HepG2 (cell line): ENCODE data around the gene GFER. TPM values are rescaled to one million over a fixed set of nuclear protein-coding genes. Genes with fewer than 3 reads are reported as not detected.

Source experiments
- ATF1 ChIP-seq: IDR thresholded peaks from 2 replicates; pipeline ENCODE4 v1.6.1; 2016; ENCODE audit warnings: mild to moderate bottlenecking, control low read depth
- BCL6 ChIP-seq: IDR thresholded peaks from 2 replicates; pipeline ENCODE4 v1.6.1; 2016; ENCODE audit warnings: missing genetic modification reagents, missing compliant biosample characterization
- BRD4 ChIP-seq: sonication (generic); formaldehyde crosslinking; IDR thresholded peaks from 2 replicates; pipeline ENCODE4 v1.4.0; 2020; ENCODE audit warnings: missing genetic modification reagents
- CHD2 ChIP-seq: IDR thresholded peaks from 2 replicates; pipeline ENCODE4 v1.6.1; 2011; ENCODE audit warnings: low read depth, low read length, improper control_type of control experiment
- IRF9 ChIP-seq: sonication (generic); formaldehyde crosslinking; IDR thresholded peaks from 2 replicates; pipeline ENCODE4 v1.8.0; 2022; ENCODE audit warnings: missing genetic modification reagents, mild to moderate bottlenecking, borderline replicate concordance
- JUNB ChIP-seq: sonication (generic); formaldehyde crosslinking; IDR thresholded peaks from 2 replicates; pipeline ENCODE4 v1.8.0; 2022; ENCODE audit warnings: missing genetic modification reagents, mild to moderate bottlenecking, borderline replicate concordance
- LBX2 ChIP-seq: sonication (generic); formaldehyde crosslinking; IDR thresholded peaks from 2 replicates; pipeline ENCODE4 v1.5.0; 2020; ENCODE audit warnings: missing genetic modification reagents, mild to moderate bottlenecking, borderline replicate concordance
- NCOR1 ChIP-seq: fragments of 200-600 bp; sonication (generic); IDR thresholded peaks from 2 replicates; pipeline ENCODE4 v1.7.0; 2017; ENCODE audit warnings: antibody characterized with exemption, low read length, borderline replicate concordance
- NFRKB ChIP-seq: fragments of 450-650 bp; IDR thresholded peaks from 2 replicates; pipeline ENCODE4 v1.6.1; 2017
- NRL ChIP-seq: sonication (generic); formaldehyde crosslinking; IDR thresholded peaks from 2 replicates; pipeline ENCODE4 v1.5.0; 2020; ENCODE audit warnings: missing genetic modification reagents, mild to moderate bottlenecking, moderate library complexity, borderline replicate concordance
- PATZ1 ChIP-seq: sonication (generic); formaldehyde crosslinking; IDR thresholded peaks from 2 replicates; pipeline ENCODE4 v1.4.0; 2020; ENCODE audit warnings: missing genetic modification reagents
- PHF21A ChIP-seq: sonication (generic); formaldehyde crosslinking; IDR thresholded peaks from 2 replicates; pipeline ENCODE4 v1.5.0; 2020; ENCODE audit warnings: mild to moderate bottlenecking, missing genetic modification reagents
- POGZ ChIP-seq: sonication (generic); formaldehyde crosslinking; IDR thresholded peaks from 2 replicates; pipeline ENCODE4 v1.4.0; 2020; ENCODE audit warnings: mild to moderate bottlenecking, missing genetic modification reagents
- REXO4 ChIP-seq: sonication (generic); formaldehyde crosslinking; IDR thresholded peaks from 2 replicates; pipeline ENCODE4 v1.8.0; 2022; ENCODE audit warnings: missing genetic modification reagents, mild to moderate bottlenecking, borderline replicate concordance
- SALL2 ChIP-seq: sonication (generic); formaldehyde crosslinking; IDR thresholded peaks from 2 replicates; pipeline ENCODE4 v1.8.1; 2023; ENCODE audit warnings: mild to moderate bottlenecking, missing genetic modification reagents, inconsistent platforms
- SSRP1 ChIP-seq: IDR thresholded peaks from 2 replicates; pipeline ENCODE4 v1.6.1; 2016; ENCODE audit warnings: control low read depth
- ZBTB39 ChIP-seq: sonication (generic); formaldehyde crosslinking; IDR thresholded peaks from 2 replicates; pipeline ENCODE4 v1.5.0; 2020; ENCODE audit warnings: missing genetic modification reagents
- ZBTB42 ChIP-seq: sonication (generic); formaldehyde crosslinking; IDR thresholded peaks from 2 replicates; pipeline ENCODE4 v1.5.0; 2020; ENCODE audit warnings: mild to moderate bottlenecking, missing genetic modification reagents
- ZFX ChIP-seq: sonication (generic); formaldehyde crosslinking; IDR thresholded peaks from 2 replicates; pipeline ENCODE4 v1.4.0; 2020; ENCODE audit warnings: mild to moderate bottlenecking, low read depth, missing genetic modification reagents, moderate library complexity
- ZNF205 ChIP-seq: IDR thresholded peaks from 2 replicates; pipeline ENCODE4 v1.6.1; 2018; ENCODE audit warnings: missing biosample characterization, missing genetic modification reagents
- ZNF552 ChIP-seq: sonication (generic); formaldehyde crosslinking; IDR thresholded peaks from 2 replicates; pipeline ENCODE4 v1.9.0; 2022; ENCODE audit warnings: missing genetic modification reagents, mild to moderate bottlenecking, borderline replicate concordance
- ZNF652 ChIP-seq: IDR thresholded peaks from 2 replicates; pipeline ENCODE4 v1.6.1; 2016; ENCODE audit warnings: low read depth, borderline replicate concordance
- polyA plus RNA-seq, 8 experiments: library from polyadenylated mRNA; depleted of rRNA in 3 of 8; stranded (reverse) in 7 of 8; unstranded in 1 of 8; fragments of >200 nt; fragmentation: Illumina TruSeq in 4 of 8; extraction: Trizol in 4 of 8; gene quantifications; 2 replicates each; pipeline versions ENCODE4 v1.2.1 to v1.2.3, GENCODE V29; 2011 to 2016; ENCODE audit warnings: low read depth in 4 of 8, missing spikeins in 1 of 8, mixed read lengths in 1 of 8; ENCODE audit not compliant: insufficient read depth in 1 of 8
- total RNA-seq, 5 experiments: library from RNA; depleted of rRNA; stranded (reverse); fragments of >200 nt; fragmentation: Illumina TruSeq; extraction: Trizol; gene quantifications; 2 replicates each; pipeline ENCODE4 v1.2.3, GENCODE V29; 2016; ENCODE audit warnings: low read depth in 1 of 5
- TF ChIP-seq, protein P1 (sequence below): sonication (generic); formaldehyde crosslinking; IDR thresholded peaks from 2 replicates; pipeline ENCODE4 v1.8.0; 2022; ENCODE audit warnings: mild to moderate bottlenecking, missing genetic modification reagents

Gene GFER
- total and polyA plus RNA-seq, 2 of the 13 experiments (the other 11 are each of a cell fraction or from before 2014, with no cell fraction given) = 28.6 to 71.7 TPM

- TF ChIP-seq IRF9 (CRISPR knock-in tag) (0 out of 2 replicates have a peak, but pooled peaks have one; percentile 20), BRD4 (CRISPR knock-in tag) (peak; percentile 68; the same call in 1 of the 2 replicates), ZNF552 (no peak), REXO4 (CRISPR knock-in tag) (no peak), SSRP1 (CRISPR knock-in tag) (peak; percentile 44; the same call in 1 of the 2 replicates), ZFX (no peak), SALL2 (CRISPR knock-in tag) (no peak), ZBTB39 (peak; percentile 56; the same call in 1 of the 2 replicates), LBX2 (CRISPR knock-in tag) (no peak), ATF1 (CRISPR knock-in tag) (no peak), BCL6 (CRISPR knock-in tag) (no peak), CHD2 (no peak), NCOR1 (no peak), NRL (CRISPR knock-in tag) (peak; percentile 5; the same call in 1 of the 2 replicates), NFRKB (no peak), PATZ1 (peak; percentile 96), ZBTB42 (CRISPR knock-in tag) (no peak), ZNF205 (CRISPR knock-in tag) (no peak), ZNF652 (CRISPR knock-in tag) (no peak), POGZ (no peak), JUNB (no peak), PHF21A (CRISPR knock-in tag) (no peak)
- TF ChIP-seq, protein P1, sequence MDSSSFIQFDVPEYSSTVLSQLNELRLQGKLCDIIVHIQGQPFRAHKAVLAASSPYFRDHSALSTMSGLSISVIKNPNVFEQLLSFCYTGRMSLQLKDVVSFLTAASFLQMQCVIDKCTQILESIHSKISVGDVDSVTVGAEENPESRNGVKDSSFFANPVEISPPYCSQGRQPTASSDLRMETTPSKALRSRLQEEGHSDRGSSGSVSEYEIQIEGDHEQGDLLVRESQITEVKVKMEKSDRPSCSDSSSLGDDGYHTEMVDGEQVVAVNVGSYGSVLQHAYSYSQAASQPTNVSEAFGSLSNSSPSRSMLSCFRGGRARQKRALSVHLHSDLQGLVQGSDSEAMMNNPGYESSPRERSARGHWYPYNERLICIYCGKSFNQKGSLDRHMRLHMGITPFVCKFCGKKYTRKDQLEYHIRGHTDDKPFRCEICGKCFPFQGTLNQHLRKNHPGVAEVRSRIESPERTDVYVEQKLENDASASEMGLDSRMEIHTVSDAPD (CRISPR knock-in tag) = no peak
These were observed 50.9 kb downstream of the GFER start (continued) for GRCh38 chr16:2034696-2035430.
